GM12878 (cell line): Measurements from ENCODE around the gene ATG10. TPM values are rescaled to one million over a fixed set of nuclear protein-coding genes. Genes with fewer than 3 reads are reported as not detected.

Experiments used
- ATAC-seq: fragments of 200-7000 bp; cut with Tn5 transposase; 3 replicates; pipeline ENCODE4 v1.9.1; 2020; ENCODE audit warnings: mild to moderate bottlenecking, moderate library complexity
- BruUV-seq: library from RNA; stranded (reverse); fragments of 400-500 nt; replicated peaks from 2 replicates; lab custom pipeline; 2021; lab: Mats Ljungman, UMichigan
- CTCF ChIA-PET: fragments of 300-600 bp; sonication (Branson Sonifier 250); formaldehyde crosslinking; extraction: SDS; loops from one replicate; lab custom pipeline; 2021; ENCODE audit warnings: inconsistent platforms; lab: Yijun Ruan, JAX
- POLR2A ChIA-PET: fragments of 350-600 bp; formaldehyde crosslinking; extraction: SDS; loops from one replicate; lab custom pipeline; 2021; ENCODE audit warnings: inconsistent platforms; lab: Charles Lee
- RAD21 ChIA-PET: fragments of 300-600 bp; sonication (Branson Sonifier 250); formaldehyde crosslinking; loops from one replicate; lab custom pipeline; 2023; ENCODE audit warnings: antibody characterized with exemption; ENCODE audit not compliant: unreplicated experiment; lab: Charles Lee
- SMC1A ChIA-PET: fragments of 300-600 bp; sonication (Branson Sonifier 250); formaldehyde crosslinking; loops from one replicate; lab custom pipeline; 2023; ENCODE audit not compliant: unreplicated experiment, uncharacterized antibody; lab: Charles Lee
- DNase-seq: peaks from one replicate; pipeline ENCODE4 v3.0.0-alpha.2; 2011; ENCODE audit warnings: low read depth, low spot score
- FAIRE-seq: peaks from 3 replicates; lab custom pipeline; 2011; peaks lifted over from hg19 to GRCh38; lab: Jason Lieb, UNC
- H2AFZ ChIP-seq: 2 replicates; pipeline ENCODE4 v1.6.0; 2011; ENCODE audit warnings: low read depth, low read length, control low read depth; ENCODE audit not compliant: control insufficient read depth
- H3K27ac ChIP-seq: 2 replicates; pipeline ENCODE4 v1.5.1; 2011; ENCODE audit warnings: control low read depth; ENCODE audit not compliant: control insufficient read depth, insufficient read depth
- H3K27me3 ChIP-seq, 2 experiments: replicated peaks in 1 of 2; 2 replicates each; pipeline versions ENCODE4 v1.6.0 to v1.6.1; 2011; ENCODE audit warnings: low read length in 1 of 2; ENCODE audit not compliant: control insufficient read depth in 2 of 2, insufficient read depth in 2 of 2
- H3K36me3 ChIP-seq, 2 experiments: 2 replicates each; pipeline ENCODE4 v1.5.1; 2011; ENCODE audit warnings: low read length in 1 of 2; ENCODE audit not compliant: control insufficient read depth in 2 of 2, insufficient read depth in 2 of 2
- H3K4me1 ChIP-seq: 2 replicates; pipeline ENCODE4 v1.6.1; 2011; ENCODE audit warnings: mild to moderate bottlenecking, low read length, moderate library complexity, mixed read lengths; ENCODE audit not compliant: control insufficient read depth, insufficient read depth
- H3K4me2 ChIP-seq: 2 replicates; pipeline ENCODE4 v1.6.0; 2011; ENCODE audit warnings: control low read depth; ENCODE audit not compliant: control insufficient read depth, insufficient read depth
- H3K4me3 ChIP-seq: fragments of 200-600 bp; sonication (generic); 2 replicates; pipeline ENCODE4 v1.5.1; 2016
- H3K79me2 ChIP-seq: 2 replicates; pipeline ENCODE4 v1.6.0; 2011; ENCODE audit warnings: low read length; ENCODE audit not compliant: control insufficient read depth, insufficient read depth
- H3K9ac ChIP-seq: 2 replicates; pipeline ENCODE4 v1.8.0; 2011; ENCODE audit warnings: low read length, control low read depth, mixed read lengths; ENCODE audit not compliant: control insufficient read depth, insufficient read depth
- H3K9me3 ChIP-seq: replicated peaks from 3 replicates; pipeline ENCODE4 v1.5.1; 2011; ENCODE audit warnings: mild to moderate bottlenecking, low read length; ENCODE audit not compliant: control insufficient read depth, insufficient read depth
- H4K20me1 ChIP-seq: 2 replicates; pipeline ENCODE4 v1.6.0; 2011; ENCODE audit not compliant: control insufficient read depth, insufficient read depth
- BCL11A ChIP-seq: IDR thresholded peaks from 2 replicates; pipeline ENCODE4 v1.6.1; 2011; ENCODE audit warnings: low read depth, low read length
- CUX1 ChIP-seq: IDR thresholded peaks from 2 replicates; pipeline ENCODE4 v1.6.1; 2012; ENCODE audit warnings: improper control_type of control experiment, low read depth, low read length; ENCODE audit not compliant: insufficient replicate concordance
- HCFC1 ChIP-seq: fragments of 150-350 bp; IDR thresholded peaks from 2 replicates; pipeline ENCODE4 v1.6.1; 2014; ENCODE audit warnings: low read length
- IRF4 ChIP-seq: IDR thresholded peaks from 2 replicates; pipeline ENCODE4 v1.6.1; 2011; ENCODE audit warnings: low read depth, low read length
- KDM1A ChIP-seq: fragments of 200-600 bp; sonication (generic); IDR thresholded peaks from 2 replicates; pipeline ENCODE4 v1.6.1; 2016; ENCODE audit warnings: borderline replicate concordance
- MYC ChIP-seq: IDR thresholded peaks from 2 replicates; pipeline ENCODE4 v1.6.1; 2011; ENCODE audit warnings: mild to moderate bottlenecking, low read length, moderate library complexity, inconsistent platforms; ENCODE audit not compliant: insufficient read depth, insufficient replicate concordance, insufficient read length, severe bottlenecking
- NBN ChIP-seq: fragments of 450-650 bp; IDR thresholded peaks from 2 replicates; pipeline ENCODE4 v1.6.1; 2016
- RUNX3 ChIP-seq: IDR thresholded peaks from 2 replicates; pipeline ENCODE4 v1.6.1; 2012; ENCODE audit warnings: low read length, inconsistent platforms
- SMAD5 ChIP-seq: IDR thresholded peaks from 2 replicates; pipeline ENCODE4 v1.6.1; 2016; ENCODE audit warnings: antibody characterized with exemption, low read depth
- SP1 ChIP-seq: IDR thresholded peaks from one replicate; pipeline ENCODE4 v1.6.1; 2011; ENCODE audit warnings: low read depth, low read length
- SUZ12 ChIP-seq: fragments of 200-600 bp; sonication (generic); IDR thresholded peaks from one replicate; pipeline ENCODE4 v1.6.1; 2018; ENCODE audit warnings: antibody characterized with exemption, mild to moderate bottlenecking; ENCODE audit not compliant: unreplicated experiment
- TCF12 ChIP-seq: IDR thresholded peaks from 2 replicates; pipeline ENCODE4 v1.6.1; 2011; ENCODE audit warnings: low read depth, mild to moderate bottlenecking, low read length
- ZNF384 ChIP-seq: IDR thresholded peaks from 2 replicates; pipeline ENCODE4 v1.6.1; 2012; ENCODE audit warnings: low read depth, mild to moderate bottlenecking, low read length, improper control_type of control experiment, borderline replicate concordance
- ZSCAN29 ChIP-seq: fragments of 450-650 bp; IDR thresholded peaks from 2 replicates; pipeline ENCODE4 v1.6.1; 2017; ENCODE audit warnings: mild to moderate bottlenecking, moderate library complexity
- WGBS: methylation state at CpG from one replicate; pipeline ENCODE4 v1.1.6; 2016; ENCODE audit warnings: low lambda C conversion rate; ENCODE audit not compliant: insufficient replicate concordance, insufficient coverage; ENCODE audit errors: missing lambda C conversion rate; 5-methylcytosine and 5-hydroxymethylcytosine counted together
- in situ Hi-C: fragments of 300-500 bp; cut with MboI; formaldehyde crosslinking; loops from 9 replicates; pipeline ENCODE4 v1.14.3; 2018; ENCODE audit warnings: mixed read lengths
- intact Hi-C: fragments of 100-400 bp; cut with micrococcal nuclease; formaldehyde crosslinking; loops from one replicate; pipeline ENCODE4 v1.14.2; 2022; ENCODE audit not compliant: unreplicated experiment
- polyA plus RNA-seq, 11 experiments: library from polyadenylated mRNA; depleted of rRNA in 4 of 11; unstranded in 6 of 11; stranded (reverse) in 5 of 11; fragments of >200 nt; fragmentation: Nextera tagmentation in 4 of 11; fragmentation: Illumina TruSeq in 1 of 11; extraction: Ambion mirVana in 4 of 11; extraction: Trizol in 1 of 11; gene quantifications; 1 replicate in 1 of 11; 2 replicates in 10 of 11; pipeline versions ENCODE4 v1.2.1 to v1.2.3, GENCODE V29; 2011 to 2016; ENCODE audit warnings: inconsistent platforms in 2 of 11, missing spikeins in 2 of 11, low read depth in 1 of 11
- total RNA-seq, 4 experiments: library from RNA; depleted of rRNA in 3 of 4; stranded (reverse); fragments of >200 nt in 3 of 4; fragmentation: Illumina TruSeq in 1 of 4; extraction: Trizol in 1 of 4; gene quantifications; 2 replicates each; pipeline versions ENCODE4 v1.2.1 to v1.2.3, GENCODE V29; 2013 to 2021
- TF ChIP-seq, protein P1 (sequence below): fragments of 450-650 bp; formaldehyde crosslinking; IDR thresholded peaks from 2 replicates; pipeline ENCODE4 v1.5.0; 2022; ENCODE audit warnings: mild to moderate bottlenecking, missing genetic modification characterization

The ATG10 gene
- total and polyA plus RNA-seq, 10 of the 15 experiments (the other 5 are each of a cell fraction or from before 2014, with no cell fraction given), result 3.8 to 14.4 (median 6.5) TPM

GRCh38 chr5:82222597-82223574 is 251.1 kb downstream of the ATG10 start:
- Histone ChIP-seq H3K9ac (no peak overlapping the region), H3K4me3 (no peak overlapping the region), H3K79me2 (no peaks in the 10 kb centered on the region), H2AFZ (no peak overlapping the region), H3K36me3 (no peaks in the 10 kb centered on the region), H3K27ac (no peak overlapping the region), H3K9me3 (no peaks in the 10 kb centered on the region), H4K20me1 (no peaks in the 10 kb centered on the region), H3K4me2 (no peak overlapping the region), H3K27me3 (no peaks in the 10 kb centered on the region), H3K4me1 (no peaks in the 10 kb centered on the region)
- SMC1A ChIA-PET, result interaction anchor here (0.6 to 1.2 kb wide), 6 partner anchors 44 to 797 kb away, joined by 3 to 4 read pairs (median 4); no protein-coding TSS in a partner anchor
- FAIRE-seq (no peak), ATAC-seq (no peak), DNase-seq (no peak)
- RAD21 ChIA-PET, result interaction anchor here (0.5 to 1.0 kb wide), 2 partner anchors 57 to 785 kb away, joined by 3 to 4 read pairs; no protein-coding TSS in a partner anchor
- in situ Hi-C loops, result loop anchor here (10.0 kb wide), 1 partner anchor 798 kb away; no protein-coding TSS in a partner anchor
- intact Hi-C loops, result loop anchor here (10.0 kb wide), 1 partner anchor 248 kb away; the partner anchor contains the start of gene ATG10
- POLR2A ChIA-PET, result no interaction called here
- CTCF ChIA-PET, result interaction anchor here (1.1 to 1.2 kb wide), 2 partner anchors 47 to 57 kb away, joined by 5 to 16 read pairs; no protein-coding TSS in a partner anchor
- WGBS, result 82% methylated on average over 5 of the region's 5 CpGs
- BruUV-seq, result no TSS peak
- TF ChIP-seq HCFC1 (no peak), TCF12 (no peak), CUX1 (no peak), KDM1A (no peak), SP1 (no peak), SMAD5 (no peak), MYC (no peak), IRF4 (no peak), RUNX3 (no peak), NBN (no peak), ZSCAN29 (no peak), ZNF384 (no peak), BCL11A (no peak), SUZ12 (no peak)
- TF ChIP-seq, protein P1, sequence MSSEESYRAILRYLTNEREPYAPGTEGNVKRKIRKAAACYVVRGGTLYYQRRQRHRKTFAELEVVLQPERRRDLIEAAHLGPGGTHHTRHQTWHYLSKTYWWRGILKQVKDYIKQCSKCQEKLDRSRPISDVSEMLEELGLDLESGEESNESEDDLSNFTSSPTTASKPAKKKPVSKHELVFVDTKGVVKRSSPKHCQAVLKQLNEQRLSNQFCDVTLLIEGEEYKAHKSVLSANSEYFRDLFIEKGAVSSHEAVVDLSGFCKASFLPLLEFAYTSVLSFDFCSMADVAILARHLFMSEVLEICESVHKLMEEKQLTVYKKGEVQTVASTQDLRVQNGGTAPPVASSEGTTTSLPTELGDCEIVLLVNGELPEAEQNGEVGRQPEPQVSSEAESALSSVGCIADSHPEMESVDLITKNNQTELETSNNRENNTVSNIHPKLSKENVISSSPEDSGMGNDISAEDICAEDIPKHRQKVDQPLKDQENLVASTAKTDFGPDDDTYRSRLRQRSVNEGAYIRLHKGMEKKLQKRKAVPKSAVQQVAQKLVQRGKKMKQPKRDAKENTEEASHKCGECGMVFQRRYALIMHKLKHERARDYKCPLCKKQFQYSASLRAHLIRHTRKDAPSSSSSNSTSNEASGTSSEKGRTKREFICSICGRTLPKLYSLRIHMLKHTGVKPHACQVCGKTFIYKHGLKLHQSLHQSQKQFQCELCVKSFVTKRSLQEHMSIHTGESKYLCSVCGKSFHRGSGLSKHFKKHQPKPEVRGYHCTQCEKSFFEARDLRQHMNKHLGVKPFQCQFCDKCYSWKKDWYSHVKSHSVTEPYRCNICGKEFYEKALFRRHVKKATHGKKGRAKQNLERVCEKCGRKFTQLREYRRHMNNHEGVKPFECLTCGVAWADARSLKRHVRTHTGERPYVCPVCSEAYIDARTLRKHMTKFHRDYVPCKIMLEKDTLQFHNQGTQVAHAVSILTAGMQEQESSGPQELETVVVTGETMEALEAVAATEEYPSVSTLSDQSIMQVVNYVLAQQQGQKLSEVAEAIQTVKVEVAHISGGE (CRISPR knock-in tag), result no peak
